Measurements from ENCODE around the gene EPHB1.

The EPHB1 gene

DNA sequence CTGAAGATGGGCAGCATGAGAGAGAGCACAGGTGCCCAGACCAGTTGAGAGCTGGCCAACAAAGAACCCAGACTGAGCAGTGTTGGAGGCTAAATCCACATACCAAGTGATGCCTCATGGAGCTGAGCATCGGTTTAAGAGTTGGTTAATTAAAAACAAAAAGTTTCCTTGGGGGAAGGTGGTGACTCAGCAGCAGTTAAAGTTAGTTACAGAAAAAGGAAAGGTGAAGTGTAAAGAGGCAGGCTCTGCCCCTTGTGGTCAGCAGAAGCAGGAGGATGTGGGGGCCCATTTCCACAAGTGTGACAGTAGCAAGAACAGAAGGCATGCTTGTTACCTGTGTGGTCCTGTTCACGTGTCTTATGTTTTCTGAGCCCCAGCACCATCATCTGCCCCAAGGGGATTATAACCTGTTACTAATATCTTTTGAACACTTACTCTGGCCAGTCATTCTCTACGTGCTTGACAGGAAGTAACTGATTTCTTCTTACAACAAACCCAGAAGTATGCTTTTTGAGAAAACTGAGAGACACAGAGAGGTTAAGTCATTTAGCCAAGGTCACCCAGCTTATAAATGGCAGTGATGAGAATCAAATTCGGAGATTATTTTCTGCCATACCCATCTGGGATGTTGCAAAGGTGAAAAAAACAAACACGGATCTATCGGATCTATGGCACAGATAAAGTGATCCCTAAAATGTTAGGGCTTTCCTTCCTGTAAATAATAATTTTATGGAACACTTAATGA, 91.0 kb downstream of the EPHB1 start:
- DNase-seq, result no peak

DNA sequence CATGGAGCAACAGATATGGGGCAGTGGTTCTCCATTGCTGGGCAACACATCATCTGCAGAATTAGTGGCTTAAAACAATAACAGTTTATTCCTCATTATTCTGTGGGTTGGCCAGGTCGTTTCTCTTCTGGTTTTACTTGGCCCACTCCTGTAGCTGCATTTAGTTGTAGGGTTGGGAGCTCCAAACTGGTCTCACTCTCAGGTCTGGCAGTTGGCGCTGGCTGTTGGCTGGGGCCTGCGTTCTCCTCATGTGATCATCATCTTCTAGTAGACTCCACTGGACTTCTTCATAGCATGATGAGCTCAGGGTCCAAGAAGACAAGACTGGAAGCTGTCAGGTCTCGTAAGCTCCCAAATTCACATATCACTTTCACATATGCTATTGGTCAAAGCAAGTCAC, 91.9 kb downstream of the EPHB1 start:
- no peak for DNase-seq

DNA sequence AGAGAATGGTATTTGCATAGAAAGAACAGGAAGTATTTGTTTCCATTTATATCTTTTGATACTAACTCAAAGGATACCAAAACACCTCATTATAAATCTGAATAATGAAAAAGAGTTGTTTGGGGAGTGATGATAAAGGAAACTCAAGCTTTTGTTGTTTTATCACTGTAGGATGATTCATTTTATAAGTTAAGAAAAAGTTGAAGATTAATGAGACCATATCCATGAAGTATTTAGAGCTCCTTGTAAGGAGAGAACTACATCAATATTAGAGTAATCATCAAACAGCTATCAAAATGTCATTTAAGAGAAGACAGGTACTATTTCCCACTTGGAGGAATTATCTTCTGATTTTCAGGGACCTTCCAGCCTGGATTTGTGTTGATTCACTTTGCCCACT, 92.5 kb downstream of the EPHB1 start:
- DNase-seq, result no peak

DNA sequence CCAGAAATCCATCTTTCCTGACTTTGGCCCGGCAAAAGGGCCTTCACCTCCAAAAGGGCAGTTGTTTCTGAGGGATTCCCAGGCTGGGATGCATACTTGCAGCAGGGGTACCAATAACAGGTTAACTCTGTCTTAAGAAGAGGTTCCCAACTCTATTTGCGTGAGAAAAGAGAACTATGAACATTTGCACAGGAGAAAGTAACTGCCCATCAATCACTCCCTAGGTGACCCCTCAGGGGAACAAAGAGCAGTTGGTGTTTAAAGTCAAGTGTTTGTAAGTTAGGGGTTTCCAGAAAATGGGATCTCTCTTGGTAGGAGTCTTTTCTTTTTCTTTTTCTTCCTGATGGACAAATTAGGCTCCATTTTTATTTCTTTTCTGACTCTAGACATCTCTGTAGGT, 97.3 kb downstream of the EPHB1 start:
- no peak for DNase-seq

GRCh38 chr3:134892761-134893160, 97.7 kb downstream of the EPHB1 start:
- DNase-seq, result no peak

GRCh38 chr3:134894533-134894932, 99.5 kb downstream of the EPHB1 start:
- DNase-seq, result no peak

DNA sequence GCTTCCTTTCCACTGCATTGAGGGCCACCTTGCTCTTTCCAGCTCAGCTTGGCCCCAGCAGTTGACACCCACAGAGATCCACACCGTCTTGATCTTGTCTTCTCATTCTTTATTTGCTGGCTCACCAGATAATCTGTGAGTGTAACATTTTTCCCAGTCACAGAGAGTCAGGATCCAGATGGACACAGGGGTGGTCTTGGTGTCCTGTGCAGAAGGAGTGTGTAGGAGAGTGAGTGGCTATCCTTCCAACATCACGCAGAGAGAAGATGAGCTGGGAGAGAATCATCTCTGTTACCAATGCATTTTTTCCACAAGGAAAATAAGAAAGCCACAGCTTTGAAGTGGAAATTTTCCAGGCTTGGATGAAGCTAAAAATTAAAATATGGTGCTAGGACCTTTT, 100.1 kb downstream of the EPHB1 start:
- DNase-seq, result no peak

GRCh38 chr3:134896141-134896540, 101.1 kb downstream of the EPHB1 start:
- no peak for DNase-seq

- no peak for DNase-seq
These were observed 101.6 kb downstream of the EPHB1 start for GRCh38 chr3:134896696-134897095.

DNA sequence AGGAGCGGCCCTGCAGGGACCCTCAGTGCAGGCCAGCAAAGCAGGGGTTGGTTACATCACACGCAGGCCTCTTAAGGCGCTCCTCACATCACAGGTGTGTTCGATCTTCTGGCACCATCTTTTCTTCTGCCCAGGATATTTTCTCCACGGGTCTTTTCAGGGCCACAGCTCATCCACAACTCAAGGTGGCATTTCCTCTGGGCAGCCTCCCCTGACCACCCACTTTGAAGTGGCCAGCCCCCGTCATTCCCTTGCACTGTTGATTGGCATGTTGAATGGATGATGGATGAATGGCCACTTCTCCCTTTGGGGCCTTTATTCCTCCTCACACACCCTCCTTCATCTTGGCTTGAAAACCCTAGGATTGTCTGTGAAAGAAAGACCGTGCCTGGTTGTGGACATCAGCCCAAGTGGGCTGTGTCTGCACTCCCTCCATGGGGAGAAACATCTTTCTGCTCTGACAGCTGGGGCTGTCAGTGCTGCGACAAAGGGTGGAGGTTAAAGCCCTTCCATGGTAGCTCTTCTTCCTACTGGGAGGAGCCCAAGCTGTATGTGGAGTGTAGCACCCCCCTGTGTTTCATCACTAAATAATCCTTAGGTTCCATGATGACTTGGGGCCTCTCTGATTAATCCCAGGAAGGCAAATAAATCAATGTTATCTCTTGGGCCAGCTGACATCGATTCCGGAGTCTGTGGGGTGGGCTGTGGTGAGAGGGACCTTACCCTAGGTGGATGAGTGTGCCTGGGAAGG, 102.5 kb downstream of the EPHB1 start:
- no peak for DNase-seq

GRCh38 chr3:134898181-134898754, 103.2 kb downstream of the EPHB1 start:
- DNase-seq, result no peak

- no peak for DNase-seq
These were observed 104.7 kb downstream of the EPHB1 start for GRCh38 chr3:134899786-134900185.

DNA sequence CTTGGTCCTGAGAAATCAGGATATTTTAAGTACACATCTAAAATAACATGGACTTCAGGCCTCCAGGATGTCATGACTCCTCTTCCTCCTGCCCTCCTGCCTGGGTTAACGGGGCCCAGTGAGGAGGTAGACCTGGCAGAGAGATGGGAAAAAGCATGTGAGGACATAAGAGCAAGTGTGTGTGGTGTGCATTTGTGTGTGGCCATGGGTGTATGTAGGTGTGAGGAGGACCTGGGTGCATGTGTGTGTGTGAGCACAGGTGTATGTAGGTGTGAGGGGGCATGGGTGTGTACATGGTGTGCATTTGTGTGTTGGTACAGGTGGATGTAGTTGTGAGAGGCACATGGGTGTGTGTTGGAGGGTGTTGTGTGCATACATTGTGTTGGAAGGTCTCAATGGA, 105.4 kb downstream of the EPHB1 start:
- no peak for DNase-seq

DNA sequence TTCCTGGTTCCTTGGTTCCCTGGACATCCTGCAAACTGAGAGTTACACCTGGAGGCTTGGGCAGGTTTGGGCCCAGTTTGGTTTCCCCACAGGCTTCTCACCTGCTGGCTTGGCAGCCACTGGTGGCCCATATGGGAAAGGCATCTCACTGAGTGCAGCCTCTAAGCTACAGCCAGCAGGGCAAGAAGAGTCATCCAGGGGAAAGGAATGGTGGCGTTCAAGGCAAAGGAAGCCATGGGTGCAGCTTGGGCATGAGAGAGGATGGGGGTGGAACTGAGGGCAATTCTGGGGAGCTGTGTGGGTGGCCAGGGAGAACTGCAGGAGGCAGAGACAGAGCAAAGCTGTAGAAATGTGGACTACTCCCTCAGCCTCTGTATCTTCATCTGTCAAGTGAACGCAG, 106.4 kb downstream of the EPHB1 start:
- DNase-seq, result no peak

- DNase-seq, result no peak
These were observed 108.8 kb downstream of the EPHB1 start for GRCh38 chr3:134903837-134904236.

DNA sequence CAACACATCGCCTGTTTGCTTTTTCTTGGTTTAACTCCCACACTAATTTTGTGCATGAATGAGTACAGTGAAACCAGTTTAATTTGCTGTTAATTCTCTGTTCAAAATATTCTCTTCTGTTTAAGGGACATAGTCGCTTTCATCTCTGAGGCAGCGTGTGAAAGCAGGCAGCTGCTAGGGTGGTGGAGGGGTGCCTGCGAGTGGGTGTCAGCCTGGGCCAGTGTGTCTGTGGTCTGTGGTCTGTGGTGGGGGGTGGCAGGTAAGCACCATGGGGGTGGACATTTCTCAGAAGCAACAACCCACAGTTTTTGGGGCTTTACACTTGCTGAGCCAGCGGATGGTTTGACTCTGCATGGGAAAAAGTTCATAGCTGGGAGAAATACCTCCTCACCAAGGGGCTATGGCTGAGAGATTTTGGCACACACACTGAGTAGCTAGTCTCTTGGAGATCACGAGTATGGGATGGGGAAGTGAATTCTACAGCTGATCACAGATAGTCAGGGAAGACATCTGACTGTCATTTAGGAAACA, 109.2 kb downstream of the EPHB1 start:
- no peak for DNase-seq

DNA sequence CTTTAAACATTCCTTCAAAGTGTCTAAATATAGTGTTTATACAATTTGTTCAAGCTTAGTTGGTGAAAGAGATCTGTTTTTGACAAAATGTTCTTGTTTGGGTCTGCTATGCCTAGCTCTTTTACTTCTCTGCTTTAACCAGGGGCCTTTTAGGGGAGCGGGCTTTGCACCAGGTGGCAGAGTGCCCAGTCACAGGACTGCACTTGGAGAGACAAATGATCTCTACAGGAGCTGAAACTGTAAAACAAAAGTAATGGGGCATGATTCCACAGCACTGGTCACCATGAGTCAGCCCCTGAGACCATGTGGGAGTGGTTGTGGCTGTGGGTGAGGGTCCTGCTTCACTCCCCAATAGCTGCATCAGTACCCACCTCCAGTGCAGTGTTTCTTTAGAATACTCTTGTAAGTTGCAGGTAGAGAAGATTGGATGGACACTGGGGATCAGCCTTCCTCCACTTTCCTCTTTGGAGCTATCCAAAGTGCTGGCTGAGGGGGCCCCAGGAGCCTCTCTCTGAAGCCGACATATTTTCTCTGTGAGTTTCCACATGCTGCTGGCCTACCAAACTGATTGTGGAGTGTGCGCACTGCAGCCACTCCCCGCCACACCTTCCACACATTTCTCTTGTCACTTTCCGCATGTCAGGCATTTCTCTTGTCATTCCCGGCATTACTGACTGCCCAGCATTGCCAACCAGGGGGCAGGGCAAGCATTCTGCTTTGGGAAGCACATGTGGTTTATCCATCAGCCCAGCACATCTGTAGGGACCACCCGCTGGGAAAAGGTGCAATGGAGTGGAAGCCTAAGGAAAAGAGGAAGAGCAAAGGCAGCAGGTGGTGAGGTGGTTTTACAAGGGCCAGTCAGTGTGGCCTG, 110.0 kb downstream of the EPHB1 start:
- DNase-seq, result no peak

GRCh38 chr3:134905647-134905935, 110.5 kb downstream of the EPHB1 start:
- DNase-seq, result no peak

DNA sequence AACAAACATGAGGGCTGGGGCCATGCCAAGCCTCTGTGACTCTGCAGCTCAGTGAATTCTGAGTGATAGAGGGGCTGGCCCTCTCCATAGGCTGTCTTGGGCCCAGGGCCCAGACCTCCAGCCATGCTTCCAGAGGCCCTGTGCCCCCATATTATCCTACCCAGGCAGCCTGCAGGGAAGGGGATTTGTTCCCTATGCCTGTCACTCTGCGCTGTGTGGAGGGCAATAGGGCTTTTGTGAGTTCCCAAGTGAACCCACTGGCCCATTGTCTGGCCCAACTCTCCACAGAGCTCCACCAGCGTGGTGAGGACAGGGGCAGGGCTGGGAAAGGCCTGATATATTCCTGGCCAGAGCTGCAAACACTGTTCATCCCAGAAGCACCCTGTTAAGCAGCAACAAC, 113.2 kb downstream of the EPHB1 start:
- no peak for DNase-seq

- DNase-seq, result no peak
These were observed 115.0 kb downstream of the EPHB1 start for GRCh38 chr3:134910026-134910425.

- DNase-seq, result no peak
These were observed 116.8 kb downstream of the EPHB1 start for GRCh38 chr3:134911586-134912548.

Data from Kasumi-1 (cell line).